GM19351 (cell line): Measurements from ENCODE around the gene LILRB3.
"Not testable (repeated sequence)": the region's sequence is repeated elsewhere in the genome, so short reads cannot be mapped to it uniquely, and the experiment has no call there.

Experiments
- ATAC-seq: cut with Tn5 transposase; IDR thresholded peaks from one replicate; pipeline ENCODE4 v1.9.1; 2021; ENCODE audit warnings: mild to moderate bottlenecking, moderate library complexity; ENCODE audit not compliant: unreplicated experiment

Gene LILRB3

DNA sequence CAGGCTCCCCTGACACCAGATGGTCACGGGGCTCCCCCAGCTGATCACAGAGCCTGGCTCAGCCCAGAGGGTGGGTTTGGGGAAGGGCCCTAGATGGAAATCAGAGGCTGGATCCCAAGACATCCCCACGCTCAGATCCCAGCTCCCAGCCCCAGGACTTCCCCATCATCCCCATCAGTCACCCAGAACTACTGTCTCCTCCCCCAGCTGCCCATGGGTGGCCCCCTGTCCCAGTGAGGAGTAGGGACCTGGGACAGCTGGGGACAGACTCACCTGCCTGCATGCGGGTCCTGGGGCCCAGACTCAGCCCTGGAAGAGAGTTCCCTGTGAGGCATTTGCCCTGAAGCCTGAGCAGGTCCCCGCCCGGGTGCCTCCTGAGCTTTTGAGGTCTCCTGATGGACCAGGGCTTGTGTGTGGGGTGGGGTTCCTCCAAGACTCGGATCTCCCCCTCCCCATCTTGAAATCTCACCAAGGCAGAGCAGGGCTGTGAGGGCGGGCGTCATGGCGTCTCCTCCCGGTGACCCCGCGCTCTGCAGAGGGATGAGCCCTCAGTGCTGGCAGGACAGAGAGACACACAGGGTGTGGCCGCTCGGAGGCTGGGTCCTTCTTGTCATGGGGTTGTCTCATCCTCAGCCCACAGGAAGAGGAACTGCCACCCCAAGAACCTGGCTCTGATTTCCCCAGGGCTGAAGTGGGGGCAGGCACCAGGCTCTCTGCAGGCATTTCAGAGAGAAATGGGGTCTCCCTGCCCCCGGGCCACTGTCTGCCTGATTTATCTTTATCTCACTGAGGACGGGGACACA, at the start of gene LILRB3:
Gene LILRB3 (minus strand): TSS at position 534 of the 803 bp plus-strand sequence. CDS start 31 bp downstream, at position 503.
- not testable (repeated sequence) for ATAC-seq

GRCh38 chr19:54272181-54272580, 49.4 kb upstream of the LILRB3 start:
- not testable (repeated sequence) for ATAC-seq

- not testable (repeated sequence) for ATAC-seq
Measured at GRCh38 chr19:54271587-54271986, 48.8 kb upstream of the LILRB3 start.

DNA sequence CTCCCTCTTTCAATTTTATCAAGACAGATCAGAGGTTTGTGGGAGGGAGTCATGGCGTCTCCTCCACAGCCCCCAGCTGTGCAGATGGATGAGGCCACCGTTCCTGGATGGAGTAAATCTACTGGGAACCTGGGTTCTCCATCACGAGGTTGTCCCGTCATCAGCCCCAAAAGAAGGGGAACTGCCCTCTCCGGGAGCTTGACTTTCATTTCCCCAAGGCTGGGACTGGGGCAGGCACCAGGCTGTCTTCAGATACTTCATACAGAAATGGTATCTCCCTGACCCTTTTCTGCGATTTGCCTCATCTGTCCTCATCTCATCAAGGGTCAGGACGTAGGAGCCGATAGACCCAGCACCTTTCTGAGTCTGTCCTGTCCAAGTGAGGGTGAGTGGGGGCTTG, 48.3 kb upstream of the LILRB3 start:
- ATAC-seq: no peak

- ATAC-seq: no peak
Measured at GRCh38 chr19:54268936-54269335, 46.1 kb upstream of the LILRB3 start.

DNA sequence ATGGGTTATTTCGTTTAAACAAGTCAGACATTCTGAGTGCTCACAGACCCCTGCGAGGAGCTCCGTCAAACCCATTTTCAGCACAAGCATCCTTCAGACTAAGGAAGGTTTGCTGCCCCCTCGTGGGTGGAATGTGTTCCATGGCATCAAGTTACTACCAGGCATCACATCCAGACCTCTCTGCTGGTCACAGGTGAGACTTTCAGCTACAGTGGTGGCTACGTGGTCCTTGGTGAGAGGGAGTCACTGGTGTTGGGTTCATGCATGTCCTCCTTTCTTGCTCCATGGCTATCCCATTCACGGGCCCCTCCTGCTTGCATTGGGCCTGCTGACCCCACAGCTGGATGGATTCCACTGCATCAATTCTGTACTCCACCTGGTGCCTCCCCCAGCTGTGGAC, 43.3 kb upstream of the LILRB3 start:
- peak; percentile 40 for ATAC-seq

- no peak for ATAC-seq
Measured at GRCh38 chr19:54262470-54262869, 39.7 kb upstream of the LILRB3 start.

GRCh38 chr19:54262066-54262465, 39.3 kb upstream of the LILRB3 start:
- ATAC-seq: no peak

- ATAC-seq: no peak
Measured at GRCh38 chr19:54257116-54257480, 34.3 kb upstream of the LILRB3 start, which contains the start of gene LILRB5. Gene LILRB5 (minus strand): TSS chr19:54257273. CDS start chr19:54257193, 80 bp downstream.

- no peak for ATAC-seq
Measured at GRCh38 chr19:54256250-54257115, 33.7 kb upstream of the LILRB3 start.

DNA sequence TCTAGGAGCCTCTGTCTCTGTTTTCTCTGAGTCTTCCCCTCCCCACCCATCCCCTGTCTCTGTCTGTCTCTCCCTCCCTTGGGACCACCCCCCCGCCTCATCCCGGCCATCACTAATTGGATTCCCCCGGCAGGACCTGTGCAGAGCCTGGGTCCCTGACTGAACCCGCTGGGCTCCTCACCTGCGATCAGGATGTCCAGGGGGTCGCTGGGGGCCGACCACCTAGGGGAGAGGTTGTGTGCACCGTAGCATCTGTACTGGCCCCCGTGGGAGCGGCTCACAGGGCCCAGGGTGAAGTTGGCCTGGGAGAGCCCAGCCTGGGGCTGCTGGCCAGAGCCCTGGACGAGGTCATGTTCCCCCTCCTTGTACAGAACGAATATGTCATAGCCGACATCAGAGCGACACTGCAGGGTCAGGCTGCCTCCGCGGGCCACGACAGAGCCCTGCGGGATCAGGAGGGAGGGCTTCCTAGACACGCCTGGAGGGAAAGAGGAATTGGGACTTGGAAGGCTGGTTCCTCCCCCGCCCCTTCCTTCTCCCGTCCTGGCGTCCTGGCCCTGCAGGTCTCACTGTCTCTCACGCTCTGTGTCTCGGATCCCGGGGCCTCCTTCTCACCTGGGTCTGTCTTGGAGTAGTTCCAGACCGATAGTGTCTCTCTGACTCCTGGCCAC, 32.4 kb upstream of the LILRB3 start:
- no peak for ATAC-seq

GRCh38 chr19:54254195-54254906, 31.5 kb upstream of the LILRB3 start:
- no peak for ATAC-seq

DNA sequence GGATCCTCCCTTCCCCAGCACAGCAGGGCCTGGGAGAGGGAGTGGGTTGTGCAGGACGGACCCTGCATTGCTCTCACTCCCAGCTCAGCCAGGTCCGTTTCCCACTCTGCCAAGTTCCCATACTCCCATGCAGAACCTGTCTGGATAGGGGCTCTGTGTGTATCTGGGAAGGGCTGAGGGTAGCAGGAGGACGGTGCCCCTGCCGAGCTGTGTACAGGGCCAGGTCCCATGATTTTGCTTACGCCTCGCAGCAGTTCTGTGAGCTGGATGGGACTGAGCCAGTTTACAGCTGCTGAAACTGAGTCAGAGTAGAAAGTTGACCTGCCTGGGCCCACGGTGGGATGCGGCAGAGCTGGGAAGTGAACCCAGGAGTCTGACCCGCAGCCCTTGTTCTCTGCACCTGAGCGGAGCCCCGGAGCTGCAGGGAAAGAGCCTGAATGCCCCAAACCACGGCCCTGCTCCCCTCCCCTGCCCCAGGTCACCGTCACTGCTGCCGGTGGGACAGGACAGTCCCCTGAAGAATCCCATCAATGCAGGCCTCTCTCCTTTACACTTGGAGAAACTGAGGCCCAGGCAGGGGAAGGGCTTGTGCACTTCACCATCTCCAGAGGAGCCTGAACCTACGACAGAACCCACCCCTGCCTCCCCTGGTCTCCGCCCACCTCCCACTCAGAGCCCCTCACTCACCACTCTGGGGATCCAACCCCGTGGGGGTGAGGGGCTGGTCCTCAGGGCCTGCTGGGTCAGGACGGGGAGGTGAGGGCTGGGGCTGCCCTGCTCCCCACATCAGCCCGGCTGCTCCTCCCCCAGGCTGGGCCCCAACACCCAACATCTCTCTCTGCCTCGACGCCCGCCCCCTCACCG, 30.8 kb upstream of the LILRB3 start:
- no peak for ATAC-seq

DNA sequence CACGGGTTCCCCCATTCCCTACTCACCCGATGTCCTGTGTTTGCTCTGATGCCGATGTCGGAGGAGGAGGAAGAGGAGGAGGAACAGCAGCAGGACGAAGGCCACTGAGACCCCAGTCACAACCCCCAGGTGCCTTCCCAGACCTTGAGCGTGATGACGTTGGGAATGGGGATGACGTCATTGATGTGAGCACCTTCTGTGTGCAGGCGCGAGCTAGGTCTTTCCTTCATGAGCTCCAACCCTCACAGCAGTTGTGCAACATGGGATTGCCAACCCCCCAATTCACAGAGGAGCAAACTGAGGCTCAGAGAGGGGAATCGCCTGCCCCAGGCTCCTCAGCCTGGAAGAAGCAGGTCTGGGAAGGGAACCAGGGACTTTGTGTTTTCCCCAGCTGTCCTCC, 30.0 kb upstream of the LILRB3 start:
- no peak for ATAC-seq

- ATAC-seq: no peak
Measured at GRCh38 chr19:54252243-54252642, 29.4 kb upstream of the LILRB3 start.

DNA sequence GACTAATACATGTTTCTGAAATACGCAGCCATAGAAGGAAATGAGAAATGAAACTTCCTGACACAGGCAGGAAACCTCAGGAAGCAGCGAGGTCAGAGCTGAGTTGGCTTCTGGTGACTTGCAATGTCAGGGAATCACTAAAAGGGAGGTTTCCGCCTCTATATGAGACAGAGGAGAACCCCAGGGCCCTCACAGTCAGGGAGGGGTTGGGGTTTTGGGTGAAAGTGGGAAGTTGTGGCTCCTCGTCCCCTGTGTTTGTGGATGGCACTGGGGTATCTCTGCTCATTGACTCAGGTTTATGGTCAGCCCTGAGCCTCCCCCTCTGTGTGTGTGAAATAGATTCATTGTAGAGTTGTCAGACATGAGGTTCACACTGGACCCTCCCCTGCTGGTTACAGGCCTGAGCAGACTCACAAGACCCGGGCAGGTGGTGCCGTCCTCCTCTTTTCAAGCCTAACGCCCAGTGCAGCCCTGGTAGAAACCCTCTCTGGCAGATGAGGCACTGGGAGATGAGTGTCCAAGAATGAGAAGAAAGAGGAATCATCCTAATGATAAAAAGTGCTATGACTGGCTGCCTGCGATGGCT, 25.3 kb upstream of the LILRB3 start:
- ATAC-seq: no peak

GRCh38 chr19:54247106-54247930, 24.5 kb upstream of the LILRB3 start:
- no peak for ATAC-seq

GRCh38 chr19:54245936-54246335, 23.1 kb upstream of the LILRB3 start:
- ATAC-seq: no peak
